Endothelial cell (in vitro differentiated cells): ENCODE measurements around the gene MAPKBP1. TPM values are rescaled to one million over a fixed set of nuclear protein-coding genes. Genes with fewer than 3 reads are reported as not detected.
"Not testable (repeated sequence)": the region's sequence is repeated elsewhere in the genome, so short reads cannot be mapped to it uniquely, and the experiment has no call there.

Experiments used
- DNase-seq: peaks from one replicate; pipeline ENCODE4 v3.0.0; 2021; ENCODE audit warnings: low spot score
- H3K27ac Mint-ChIP-seq: one replicate; pipeline ENCODE4 v1.8.0; 2021; ENCODE audit warnings: mixed read lengths, inconsistent platforms; ENCODE audit not compliant: unreplicated experiment
- H3K27me3 Mint-ChIP-seq: one replicate; pipeline ENCODE4 v1.8.0; 2021; ENCODE audit warnings: mild to moderate bottlenecking, moderate library complexity, mixed read lengths, inconsistent platforms; ENCODE audit not compliant: unreplicated experiment
- H3K36me3 Mint-ChIP-seq: one replicate; pipeline ENCODE4 v1.8.0; 2021; ENCODE audit warnings: mild to moderate bottlenecking, low read depth, mixed read lengths, inconsistent platforms; ENCODE audit not compliant: unreplicated experiment
- H3K4me1 Mint-ChIP-seq: one replicate; pipeline ENCODE4 v1.8.0; 2021; ENCODE audit warnings: mild to moderate bottlenecking, mixed read lengths, inconsistent platforms; ENCODE audit not compliant: unreplicated experiment
- H3K4me3 Mint-ChIP-seq: one replicate; pipeline ENCODE4 v1.8.0; 2021; ENCODE audit warnings: mild to moderate bottlenecking, mixed read lengths, inconsistent platforms; ENCODE audit not compliant: unreplicated experiment
- H3K9me3 Mint-ChIP-seq: one replicate; pipeline ENCODE4 v1.8.0; 2021; ENCODE audit warnings: mixed read lengths, inconsistent platforms; ENCODE audit not compliant: unreplicated experiment
- CTCF ChIP-seq: fragments of 200-600 bp; sonication (generic); IDR thresholded peaks from one replicate; pipeline ENCODE4 v1.5.0; 2021; ENCODE audit warnings: antibody characterized with exemption; ENCODE audit not compliant: unreplicated experiment
- total RNA-seq: library from RNA; stranded (reverse); fragmentation: NEBNext Ultra II Directional; extraction: Animal tissue kit (Norgen Biotek cat#: 25700); gene quantifications from one replicate; pipeline ENCODE4 v1.2.1, GENCODE V29; 2021; ENCODE audit not compliant: unreplicated experiment

The MAPKBP1 gene
- total RNA-seq, 1 donor from 2014 or later, result 36.2 TPM

DNA sequence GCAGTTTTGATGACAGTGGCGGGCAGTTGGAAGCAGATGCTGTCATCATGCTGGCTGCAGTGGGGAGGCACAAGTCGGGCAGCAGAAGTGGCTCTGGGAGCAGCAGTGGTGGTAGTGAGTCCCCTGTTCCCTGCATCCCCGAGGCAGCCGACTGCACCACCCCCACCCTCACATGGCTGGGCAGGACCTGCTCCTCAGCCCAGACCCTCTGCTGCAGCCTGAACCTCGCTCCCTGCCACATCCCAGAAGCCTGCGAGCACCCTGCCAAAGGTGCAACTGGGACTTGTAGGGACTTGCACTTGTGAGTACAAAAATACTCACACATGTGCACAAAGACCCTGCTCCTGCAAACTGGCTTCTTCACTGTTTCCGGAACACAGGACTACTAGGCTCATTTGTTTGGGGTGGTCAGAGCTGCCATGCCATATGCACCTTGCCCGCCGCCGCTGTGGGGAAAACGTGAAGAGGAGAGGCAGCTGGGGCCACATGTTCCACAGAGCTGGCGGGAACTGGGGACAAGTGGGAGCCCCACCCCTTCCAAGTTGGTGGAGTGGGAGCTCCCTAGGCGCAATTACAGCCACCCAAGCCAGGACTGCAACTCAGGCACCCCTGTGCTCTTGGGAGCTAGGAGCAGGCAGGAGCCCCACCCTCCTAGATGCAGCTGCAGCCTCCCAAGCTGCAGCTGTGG lies 55.8 kb downstream of the MAPKBP1 start:
- H3K9me3 Mint-ChIP-seq, result no peaks in the 10 kb centered on the region
- DNase-seq, result no peak
- no peak for TF ChIP-seq CTCF
- no peak overlapping the region for H3K27ac Mint-ChIP-seq
- peaks cover 23% of the 10 kb centered on the region for H3K4me1 Mint-ChIP-seq
- H3K27me3 Mint-ChIP-seq, result peaks cover 17% of the 10 kb centered on the region
- H3K36me3 Mint-ChIP-seq, result peaks cover 20% of the 10 kb centered on the region
- no peak overlapping the region for H3K4me3 Mint-ChIP-seq

GRCh38 chr15:41831291-41831690 lies 57.0 kb downstream of the MAPKBP1 start:
- Mint-ChIP-seq H3K27me3 (peaks cover 17% of the 10 kb centered on the region), H3K36me3 (peaks cover 17% of the 10 kb centered on the region), H3K4me1 (peaks cover 22% of the 10 kb centered on the region)
- not testable (repeated sequence) for H3K27ac Mint-ChIP-seq, H3K9me3 Mint-ChIP-seq, H3K4me3 Mint-ChIP-seq, DNase-seq

DNA sequence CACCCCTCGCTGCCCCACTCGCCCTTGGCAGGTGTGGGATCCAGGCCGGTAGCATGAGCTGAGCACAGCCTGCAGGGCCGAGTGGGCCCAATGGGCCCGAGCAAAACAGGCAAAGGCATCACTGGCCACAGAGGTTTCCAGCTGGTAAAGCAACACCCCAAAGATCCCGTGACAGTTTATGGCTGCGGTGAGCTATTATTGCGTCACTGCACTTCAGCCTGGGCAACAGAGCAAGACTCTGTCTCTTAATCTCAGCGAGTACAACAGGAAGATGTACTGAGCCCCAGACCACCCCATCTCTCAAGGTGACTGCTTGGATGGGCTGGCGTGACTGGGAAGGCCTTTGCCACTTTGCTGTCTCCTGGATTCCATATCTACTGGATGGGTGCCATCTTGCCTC lies 57.9 kb downstream of the MAPKBP1 start:
- Mint-ChIP-seq H3K36me3 (peaks cover 13% of the 10 kb centered on the region), H3K27ac (no peak overlapping the region), H3K27me3 (peaks cover 19% of the 10 kb centered on the region), H3K9me3 (no peaks in the 10 kb centered on the region), H3K4me1 (peaks cover 19% of the 10 kb centered on the region), H3K4me3 (no peak overlapping the region)
- DNase-seq, result no peak
- no peak for TF ChIP-seq CTCF

- Mint-ChIP-seq H3K4me3 (no peak overlapping the region), H3K9me3 (no peaks in the 10 kb centered on the region), H3K4me1 (peaks cover 19% of the 10 kb centered on the region), H3K27ac (no peak overlapping the region), H3K36me3 (peaks cover 13% of the 10 kb centered on the region), H3K27me3 (peaks cover 20% of the 10 kb centered on the region)
- TF ChIP-seq CTCF, result no peak
- DNase-seq, result no peak
These were observed 58.6 kb downstream of the MAPKBP1 start for GRCh38 chr15:41832875-41833274.

GRCh38 chr15:41834096-41834495 lies 59.8 kb downstream of the MAPKBP1 start:
- Mint-ChIP-seq H3K36me3 (peaks cover 13% of the 10 kb centered on the region), H3K27me3 (peaks cover 16% of the 10 kb centered on the region), H3K4me1 (peaks cover 10% of the 10 kb centered on the region), H3K9me3 (no peaks in the 10 kb centered on the region), H3K27ac (no peak overlapping the region), H3K4me3 (no peak overlapping the region)
- no peak for TF ChIP-seq CTCF
- no peak for DNase-seq
